HepG2 (cell line): ENCODE data around the gene HMGCLL1. TPM values are rescaled to one million over a fixed set of nuclear protein-coding genes. Genes with fewer than 3 reads are reported as not detected.

Experiments used
- ATAC-seq: fragments of 200-7000 bp; cut with Tn5 transposase; 3 replicates; pipeline ENCODE4 v1.9.1; 2020; ENCODE audit warnings: mild to moderate bottlenecking, moderate library complexity
- BruUV-seq: library from RNA; stranded (reverse); fragments of 400-500 nt; replicated peaks from 2 replicates; lab custom pipeline; 2021; lab: Mats Ljungman, UMichigan
- CTCF ChIA-PET: fragments of 300-600 bp; formaldehyde crosslinking; extraction: SDS; loops from one replicate; lab custom pipeline; 2021; ENCODE audit warnings: low total read pairs, inconsistent platforms, low intra/inter-chr PET ratio; lab: Yijun Ruan, JAX
- POLR2A ChIA-PET: fragments of 350-600 bp; sonication (Branson Sonifier 250); formaldehyde crosslinking; loops from one replicate; lab custom pipeline; 2020; ENCODE audit warnings: antibody characterized with exemption, inconsistent platforms; lab: Yijun Ruan, JAX
- DNase-seq: peaks from one replicate; pipeline ENCODE4 v3.0.0-alpha.2; 2015; ENCODE audit warnings: low spot score
- FAIRE-seq: peaks from 3 replicates; lab custom pipeline; 2011; peaks lifted over from hg19 to GRCh38; lab: Jason Lieb, UNC
- H2AFZ ChIP-seq: one replicate; pipeline ENCODE4 v1.6.1; 2011; ENCODE audit warnings: low read length, inconsistent platforms
- H3K27ac ChIP-seq: fragments of 300-600 bp; 3 replicates; pipeline ENCODE4 v1.8.0; 2011; ENCODE audit warnings: mixed run types, mild to moderate bottlenecking, mixed read lengths, low read length, inconsistent platforms; ENCODE audit not compliant: insufficient read depth; ENCODE audit errors: extremely low read length
- H3K27me3 ChIP-seq, 2 experiments: fragments of 200-600 bp in 1 of 2; 2 replicates in 1 of 2; 3 replicates in 1 of 2; pipeline versions ENCODE4 v1.6.0 to v1.8.0; 2011; ENCODE audit warnings: low read length in 2 of 2, mild to moderate bottlenecking in 2 of 2, moderate library complexity in 2 of 2, inconsistent platforms in 1 of 2; ENCODE audit not compliant: insufficient read depth in 2 of 2, control insufficient read depth in 1 of 2
- H3K36me3 ChIP-seq, 2 experiments: fragments of 200-600 bp in 1 of 2; replicated peaks in 1 of 2; 2 replicates in 1 of 2; 3 replicates in 1 of 2; pipeline versions ENCODE4 v1.5.1 to v1.8.0; 2011; ENCODE audit warnings: low read length in 2 of 2, inconsistent platforms in 1 of 2; ENCODE audit not compliant: insufficient read depth in 2 of 2, control insufficient read depth in 1 of 2
- H3K4me1 ChIP-seq: 2 replicates; pipeline ENCODE4 v1.5.1; 2012; ENCODE audit warnings: low read length, inconsistent platforms; ENCODE audit not compliant: insufficient read depth
- H3K4me2 ChIP-seq: 2 replicates; pipeline ENCODE4 v1.6.0; 2011; ENCODE audit warnings: low read depth, low read length, inconsistent platforms
- H3K4me3 ChIP-seq, 3 experiments: fragments of 200-600 bp in 1 of 3; sonication (generic), shearing (Covaris generic) in 1 of 3; replicated peaks in 1 of 3; 2 replicates each; pipeline ENCODE4 v1.5.1; 2011 to 2016; ENCODE audit warnings: low read length in 3 of 3, inconsistent platforms in 2 of 3, low read depth in 2 of 3, mild to moderate bottlenecking in 2 of 3, control low read depth in 1 of 3, mixed read lengths in 1 of 3; ENCODE audit not compliant: insufficient read depth in 1 of 3
- H3K79me2 ChIP-seq: one replicate; pipeline ENCODE4 v1.6.1; 2011; ENCODE audit warnings: low read length, inconsistent platforms; ENCODE audit not compliant: insufficient read depth
- H3K9ac ChIP-seq: 2 replicates; pipeline ENCODE4 v1.6.0; 2011; ENCODE audit warnings: mild to moderate bottlenecking, low read depth, low read length, inconsistent platforms; ENCODE audit not compliant: insufficient read depth
- H3K9me3 ChIP-seq: 2 replicates; pipeline ENCODE4 v1.5.1; 2012; ENCODE audit warnings: mild to moderate bottlenecking, low read length
- H4K20me1 ChIP-seq: 2 replicates; pipeline ENCODE4 v1.6.0; 2011; ENCODE audit warnings: inconsistent platforms, mild to moderate bottlenecking, low read length, moderate library complexity; ENCODE audit not compliant: insufficient read depth
- GTF3A ChIP-seq: sonication (generic); formaldehyde crosslinking; conservative IDR thresholded peaks from 2 replicates; pipeline ENCODE4 v1.4.0; 2020; ENCODE audit warnings: mild to moderate bottlenecking, missing genetic modification reagents
- HIVEP1 ChIP-seq: sonication (generic); formaldehyde crosslinking; IDR thresholded peaks from 2 replicates; pipeline ENCODE4 v1.4.0; 2020; ENCODE audit warnings: mild to moderate bottlenecking, missing genetic modification reagents
- HOMEZ ChIP-seq: IDR thresholded peaks from 2 replicates; pipeline ENCODE4 v1.6.1; 2016; ENCODE audit warnings: low read depth
- MTERF4 ChIP-seq: sonication (generic); formaldehyde crosslinking; IDR thresholded peaks from 2 replicates; pipeline ENCODE4 v1.8.0; 2023; ENCODE audit warnings: mild to moderate bottlenecking, missing genetic modification reagents
- RARG ChIP-seq: sonication (generic); formaldehyde crosslinking; IDR thresholded peaks from 2 replicates; pipeline ENCODE4 v1.4.0; 2020; ENCODE audit warnings: low read depth, mild to moderate bottlenecking, missing genetic modification reagents
- WGBS: methylation state at CpG from one replicate; pipeline ENCODE4 v1.1.6; 2017; ENCODE audit warnings: low lambda C conversion rate; 5-methylcytosine and 5-hydroxymethylcytosine counted together
- in situ Hi-C: cut with HindIII; loops from 2 replicates; pipeline ENCODE4 v1.10.0; 2017; ENCODE audit warnings: low pct_unique_long_range_greater_than_20kb; ENCODE audit not compliant: extremely low pct_ligation_motif_present
- intact Hi-C: fragments of 100-400 bp; cut with micrococcal nuclease; formaldehyde crosslinking; loops from one replicate; pipeline ENCODE4 v1.10.0; 2022; ENCODE audit not compliant: unreplicated experiment
- polyA plus RNA-seq, 8 experiments: library from polyadenylated mRNA; depleted of rRNA in 3 of 8; stranded (reverse) in 7 of 8; unstranded in 1 of 8; fragments of >200 nt; fragmentation: Illumina TruSeq in 4 of 8; extraction: Trizol in 4 of 8; gene quantifications; 2 replicates each; pipeline versions ENCODE4 v1.2.1 to v1.2.3, GENCODE V29; 2011 to 2016; ENCODE audit warnings: low read depth in 4 of 8, missing spikeins in 1 of 8, mixed read lengths in 1 of 8; ENCODE audit not compliant: insufficient read depth in 1 of 8
- total RNA-seq, 5 experiments: library from RNA; depleted of rRNA; stranded (reverse); fragments of >200 nt; fragmentation: Illumina TruSeq; extraction: Trizol; gene quantifications; 2 replicates each; pipeline ENCODE4 v1.2.3, GENCODE V29; 2016; ENCODE audit warnings: low read depth in 1 of 5

The HMGCLL1 gene
- total and polyA plus RNA-seq, 2 of the 13 experiments (the other 11 are each of a cell fraction or from before 2014, with no cell fraction given) = not detected

GRCh38 chr6:55433446-55434130 lies 145.4 kb downstream of the HMGCLL1 start:
- no peaks in the 10 kb centered on the region for H3K27me3 ChIP-seq
- CTCF ChIA-PET = no interaction called here
- BruUV-seq = no TSS peak
- no peak overlapping the region for H2AFZ ChIP-seq
- no peak overlapping the region for H3K9ac ChIP-seq
- in situ Hi-C loops (loop anchor here (25.0 kb wide), 1 partner anchor 529 kb away; no protein-coding TSS in a partner anchor), intact Hi-C loops (no loop called here)
- no peak overlapping the region for H3K4me2 ChIP-seq
- POLR2A ChIA-PET = no interaction called here
- H3K4me1 ChIP-seq = no peaks in the 10 kb centered on the region
- FAIRE-seq (no peak), ATAC-seq (no peak), DNase-seq (no peak)
- H3K79me2 ChIP-seq = no peaks in the 10 kb centered on the region
- H3K36me3 ChIP-seq = no peaks in the 10 kb centered on the region
- H3K9me3 ChIP-seq = no peaks in the 10 kb centered on the region
- no peaks in the 10 kb centered on the region for H4K20me1 ChIP-seq
- no peak overlapping the region for H3K4me3 ChIP-seq
- WGBS = 2% methylated on average over 2 of the region's 2 CpGs
- TF ChIP-seq HOMEZ (CRISPR knock-in tag) (no peak), HIVEP1 (CRISPR knock-in tag) (no peak), RARG (CRISPR knock-in tag) (no peak), MTERF4 (CRISPR knock-in tag) (no peak), GTF3A (CRISPR knock-in tag) (no peak)
- H3K27ac ChIP-seq = no peak overlapping the region
